Uterus (tissue), 4 donors: ENCODE results near the gene GJA4. TPM values are rescaled to one million over a fixed set of nuclear protein-coding genes. Genes with fewer than 3 reads are reported as not detected.

Experiments used
- DNase-seq, 2 donors: peaks; one replicate each; pipeline ENCODE4 v3.0.0-alpha.2; 2019 to 2020
- H3K27ac ChIP-seq, 2 donors: fragments of 200-600 bp; sonication (generic); 1 replicate in 1 of 2; 2 replicates in 1 of 2; pipeline ENCODE4 v1.5.1; 2016 to 2018
- H3K27me3 ChIP-seq, 2 donors: fragments of 200-600 bp; sonication (generic); one replicate each; pipeline ENCODE4 v1.5.1; 2018 to 2019; ENCODE audit warnings: control low read depth in 1 of 2
- H3K36me3 ChIP-seq, 2 donors: fragments of 200-600 bp; sonication (generic); one replicate each; pipeline ENCODE4 v1.5.1; 2019; ENCODE audit warnings: control low read depth in 1 of 2
- H3K4me1 ChIP-seq, 2 donors: fragments of 200-600 bp; sonication (generic); one replicate each; pipeline ENCODE4 v1.5.1; 2018 to 2019; ENCODE audit warnings: control low read depth in 1 of 2
- H3K4me3 ChIP-seq, 2 donors: fragments of 200-600 bp; sonication (generic); 1 replicate in 1 of 2; 2 replicates in 1 of 2; pipeline ENCODE4 v1.5.1; 2018 to 2019; ENCODE audit warnings: mild to moderate bottlenecking in 1 of 2
- H3K9me3 ChIP-seq, 2 donors: fragments of 200-600 bp; sonication (generic); one replicate each; pipeline ENCODE4 v1.5.1; 2019; ENCODE audit warnings: control low read depth in 1 of 2
- CTCF ChIP-seq, 4 experiments: fragments of 200-600 bp in 2 of 4; fragments of 450-650 bp in 2 of 4; sonication (generic) in 2 of 4; IDR thresholded peaks; one replicate each; pipeline ENCODE4 v1.5.1; 2016 to 2019; ENCODE audit warnings: antibody characterized with exemption in 4 of 4, mild to moderate bottlenecking in 2 of 4, moderate library complexity in 1 of 4
- POLR2A ChIP-seq, 2 donors: fragments of 450-650 bp; IDR thresholded peaks; one replicate each; pipeline ENCODE4 v1.6.1; 2016; ENCODE audit warnings: antibody characterized with exemption in 2 of 2, mild to moderate bottlenecking in 1 of 2, moderate library complexity in 1 of 2
- intact Hi-C: fragments of 100-400 bp; cut with DNase I; formaldehyde crosslinking; loops from one replicate; pipeline ENCODE4 v1.15.1; 2023; ENCODE audit warnings: low total_unique reads
- total RNA-seq, 4 donors: library from RNA; depleted of rRNA in 3 of 4; stranded (reverse); fragments of >200 nt in 3 of 4; gene quantifications; one replicate each; pipeline versions ENCODE4 v1.1.0 to v1.2.4, GENCODE V29; 2014 to 2023
- donor health status: DM: yes; HTN: yes; CAD: no.

Gene GJA4
- total RNA-seq, 4 donors from 2014 or later = 2.9 to 32.8 (median 23.9) TPM

GRCh38 chr1:34746785-34747637, 45.8 kb upstream of the GJA4 start:
- H3K4me3 ChIP-seq = no peak overlapping the region
- no peaks in the 10 kb centered on the region for H3K4me1 ChIP-seq
- no peaks in the 10 kb centered on the region for H3K27me3 ChIP-seq
- TF ChIP-seq CTCF (IDR thresholded peaks at IDR 0.05) = no peak
- no peak for TF ChIP-seq POLR2A (IDR thresholded peaks at IDR 0.05)
- H3K9me3 ChIP-seq = no peaks in the 10 kb centered on the region
- no peak overlapping the region for H3K27ac ChIP-seq
- no peaks in the 10 kb centered on the region for H3K36me3 ChIP-seq
- intact Hi-C loops = no loop called here
- DNase-seq = no peak

- H3K36me3 ChIP-seq = no peaks in the 10 kb centered on the region
- H3K9me3 ChIP-seq = no peaks in the 10 kb centered on the region
- TF ChIP-seq POLR2A (IDR thresholded peaks at IDR 0.05) (no peak), CTCF (IDR thresholded peaks at IDR 0.05) (no peak)
- H3K4me3 ChIP-seq = no peak overlapping the region
- no peak overlapping the region for H3K27ac ChIP-seq
- intact Hi-C loops = no loop called here
- H3K27me3 ChIP-seq = no peaks in the 10 kb centered on the region
- H3K4me1 ChIP-seq = no peaks in the 10 kb centered on the region
- no peak for DNase-seq
Observed at GRCh38 chr1:34747638-34747941, 45.2 kb upstream of the GJA4 start.

GRCh38 chr1:34749992-34750391, 42.8 kb upstream of the GJA4 start:
- intact Hi-C loops = no loop called here

GRCh38 chr1:34750610-34751009, 42.2 kb upstream of the GJA4 start:
- Histone ChIP-seq H3K27ac (no peak overlapping the region), H3K36me3 (no peaks in the 10 kb centered on the region), H3K4me1 (no peaks in the 10 kb centered on the region), H3K27me3 (no peaks in the 10 kb centered on the region), H3K9me3 (no peaks in the 10 kb centered on the region), H3K4me3 (no peak overlapping the region)
- DNase-seq = no peak
- intact Hi-C loops = no loop called here
- TF ChIP-seq POLR2A (IDR thresholded peaks at IDR 0.05) (no peak), CTCF (IDR thresholded peaks at IDR 0.05) (no peak)

More at GRCh38 chr1:34749992-34750391, 42.8 kb upstream of the GJA4 start:
- Histone ChIP-seq H3K4me1 (no peaks in the 10 kb centered on the region), H3K4me3 (no peak overlapping the region), H3K9me3 (no peaks in the 10 kb centered on the region), H3K36me3 (no peaks in the 10 kb centered on the region), H3K27me3 (no peaks in the 10 kb centered on the region), H3K27ac (no peak overlapping the region)
- no peak for DNase-seq
- TF ChIP-seq CTCF (IDR thresholded peaks at IDR 0.05) (no peak), POLR2A (IDR thresholded peaks at IDR 0.05) (no peak)

- no peak for DNase-seq
- TF ChIP-seq CTCF (IDR thresholded peaks at IDR 0.05) (no peak), POLR2A (IDR thresholded peaks at IDR 0.05) (no peak)
- intact Hi-C loops = no loop called here
- Histone ChIP-seq H3K4me3 (no peak overlapping the region), H3K4me1 (no peaks in the 10 kb centered on the region), H3K27me3 (no peaks in the 10 kb centered on the region), H3K27ac (no peak overlapping the region), H3K36me3 (no peaks in the 10 kb centered on the region), H3K9me3 (no peaks in the 10 kb centered on the region)
Observed at GRCh38 chr1:34753163-34753562, 39.6 kb upstream of the GJA4 start.
